ENCODE data around the gene SLC39A9. TPM values are rescaled to one million over a fixed set of nuclear protein-coding genes. Genes with fewer than 3 reads are reported as not detected.

SLC39A9 gene
- total and polyA plus RNA-seq, 2 of the 13 experiments (the other 11 are each of a cell fraction or from before 2014, with no cell fraction given) = 46.6 to 69.5 TPM

- H3K9me3 ChIP-seq (ENCODE audit: low read length) = no peaks in the 10 kb centered on the region
- H3K4me3 ChIP-seq (replicated peaks in 1 of 3; ENCODE audit: insufficient read depth in 1 of 3, low read depth in 2 of 3, low read length in 3 of 3) = no peak overlapping the region
- no peak for DNase-seq (ENCODE audit: low spot score)
- FAIRE-seq = no peak
- no TSS peak for BruUV-seq (replicated peaks)
- H3K9ac ChIP-seq (ENCODE audit: insufficient read depth, low read depth, low read length) = no peak overlapping the region
- intact Hi-C loops (cut with micrococcal nuclease; ENCODE audit: unreplicated experiment) (loop anchor here (5.0 kb wide), 1 partner anchor 237 kb away; no protein-coding TSS in a partner anchor), in situ Hi-C loops (cut with HindIII; ENCODE audit: extremely low pct_ligation_motif_present, low pct_unique_long_range_greater_than_20kb) (no loop called here)
- 67% methylated on average over 5 of the region's 5 CpGs for WGBS (ENCODE audit: low lambda C conversion rate)
- no peak overlapping the region for H2AFZ ChIP-seq (ENCODE audit: low read length)
- peaks cover 12% of the 10 kb centered on the region; the same call in 1 of the 2 replicates for H3K4me1 ChIP-seq (ENCODE audit: insufficient read depth, low read length)
- ChIA-PET POLR2A (no interaction called here), CTCF (ENCODE audit: low intra/inter-chr PET ratio, low total read pairs) (no interaction called here)
- peaks cover 12 to 28% of the 10 kb centered on the region in 2 experiments for H3K27me3 ChIP-seq (ENCODE audit: control insufficient read depth in 1 of 2, insufficient read depth in 2 of 2, low read length in 2 of 2)
- H3K36me3 ChIP-seq (replicated peaks in 1 of 2; ENCODE audit: control insufficient read depth in 1 of 2, insufficient read depth in 2 of 2, low read length in 2 of 2) = no peaks in the 10 kb centered on the region
- no peaks in the 10 kb centered on the region for H4K20me1 ChIP-seq (ENCODE audit: insufficient read depth, low read length)
- H3K27ac ChIP-seq (ENCODE audit: extremely low read length, insufficient read depth, low read length) = no peak overlapping the region
- TF ChIP-seq HCFC1 (IDR thresholded peaks at IDR 0.05; ENCODE audit: low read depth, low read length) (no peak), POLR2AphosphoS2 (IDR thresholded peaks at IDR 0.05; ENCODE audit: low read depth, low read length) (no peak), ZUFSP (CRISPR knock-in tag; IDR thresholded peaks at IDR 0.05; ENCODE audit: borderline replicate concordance) (no peak), PAWR (CRISPR knock-in tag; IDR thresholded peaks at IDR 0.05; ENCODE audit: borderline replicate concordance) (no peak), ZNF225 (CRISPR knock-in tag; IDR thresholded peaks at IDR 0.05) (no peak), MTF1 (CRISPR knock-in tag; IDR thresholded peaks at IDR 0.05) (no peak), MYPOP (CRISPR knock-in tag; IDR thresholded peaks at IDR 0.05) (no peak), PLSCR1 (CRISPR knock-in tag; IDR thresholded peaks at IDR 0.05; ENCODE audit: borderline replicate concordance) (no peak), ATF7-NPFF (CRISPR knock-in tag; IDR thresholded peaks at IDR 0.05; ENCODE audit: low read depth) (no peak), ZSCAN31 (CRISPR knock-in tag; IDR thresholded peaks at IDR 0.05; ENCODE audit: low read depth) (no peak), KLF16 (CRISPR knock-in tag; IDR thresholded peaks at IDR 0.05) (no peak), U2AF1 (optimal IDR thresholded peaks at IDR 0.05; ENCODE audit: low read depth, low read length) (no peak), SNAI1 (CRISPR knock-in tag; IDR thresholded peaks at IDR 0.05; ENCODE audit: borderline replicate concordance) (no peak)
- H3K4me2 ChIP-seq (ENCODE audit: low read depth, low read length) = no peak overlapping the region
- H3K79me2 ChIP-seq (ENCODE audit: insufficient read depth, low read length) = no peaks in the 10 kb centered on the region
- ATAC-seq = no peak
These were observed 81.2 kb downstream of the SLC39A9 start for GRCh38 chr14:69479696-69480095.

Measured in HepG2 (cell line).